Measurements from ENCODE around the gene SORL1-AS1.

SORL1-AS1 gene

DNA sequence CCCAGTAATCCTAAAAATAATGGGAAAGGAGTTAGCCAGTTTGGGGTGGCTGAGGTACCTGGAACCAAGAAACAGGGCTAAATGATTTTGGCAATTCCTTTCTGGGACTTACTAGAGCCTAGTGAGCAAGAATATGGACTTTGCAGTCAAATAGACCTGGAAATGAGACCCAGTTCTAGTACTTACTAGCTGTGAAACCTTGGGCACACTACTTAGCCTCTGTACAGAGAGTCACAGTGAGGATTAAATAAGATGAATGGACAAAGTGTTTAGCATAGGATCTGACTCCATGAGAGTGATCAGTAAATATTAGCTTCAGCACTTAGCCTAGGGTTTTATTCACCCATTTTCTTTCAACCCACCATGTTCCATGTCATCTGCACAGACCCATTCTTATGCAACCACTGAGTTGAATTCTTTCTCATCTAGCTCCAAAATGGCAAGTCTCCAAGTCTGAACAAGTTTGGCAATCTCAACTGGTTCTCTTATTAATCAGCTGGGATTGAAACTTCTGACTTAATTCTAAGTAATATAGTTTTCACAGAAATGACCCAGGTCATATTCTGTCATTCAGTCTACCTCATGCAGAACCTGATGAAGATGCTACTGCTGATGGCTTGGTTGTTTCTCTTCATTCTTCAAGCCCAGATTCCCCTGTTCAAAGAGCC lies 15.6 kb downstream of the SORL1-AS1 start:
- DNase-seq, result no peak
- intact Hi-C loops (cut with micrococcal nuclease), result loop anchor here (1.0 kb wide), 2 partner anchors 12 to 27 kb away; no protein-coding TSS in a partner anchor
- Mint-ChIP-seq H3K36me3 (ENCODE audit: low read depth) (no peaks in the 10 kb centered on the region), H3K4me3 (no peak overlapping the region), H3K9me3 (no peaks in the 10 kb centered on the region), H3K27ac (peak overlapping the region; percentile 14), H3K27me3 (ENCODE audit: low read depth) (no peaks in the 10 kb centered on the region), H3K4me1 (ENCODE audit: low read depth) (peaks cover 57% of the 10 kb centered on the region)
- CTCF ChIA-PET, result no interaction called here

DNA sequence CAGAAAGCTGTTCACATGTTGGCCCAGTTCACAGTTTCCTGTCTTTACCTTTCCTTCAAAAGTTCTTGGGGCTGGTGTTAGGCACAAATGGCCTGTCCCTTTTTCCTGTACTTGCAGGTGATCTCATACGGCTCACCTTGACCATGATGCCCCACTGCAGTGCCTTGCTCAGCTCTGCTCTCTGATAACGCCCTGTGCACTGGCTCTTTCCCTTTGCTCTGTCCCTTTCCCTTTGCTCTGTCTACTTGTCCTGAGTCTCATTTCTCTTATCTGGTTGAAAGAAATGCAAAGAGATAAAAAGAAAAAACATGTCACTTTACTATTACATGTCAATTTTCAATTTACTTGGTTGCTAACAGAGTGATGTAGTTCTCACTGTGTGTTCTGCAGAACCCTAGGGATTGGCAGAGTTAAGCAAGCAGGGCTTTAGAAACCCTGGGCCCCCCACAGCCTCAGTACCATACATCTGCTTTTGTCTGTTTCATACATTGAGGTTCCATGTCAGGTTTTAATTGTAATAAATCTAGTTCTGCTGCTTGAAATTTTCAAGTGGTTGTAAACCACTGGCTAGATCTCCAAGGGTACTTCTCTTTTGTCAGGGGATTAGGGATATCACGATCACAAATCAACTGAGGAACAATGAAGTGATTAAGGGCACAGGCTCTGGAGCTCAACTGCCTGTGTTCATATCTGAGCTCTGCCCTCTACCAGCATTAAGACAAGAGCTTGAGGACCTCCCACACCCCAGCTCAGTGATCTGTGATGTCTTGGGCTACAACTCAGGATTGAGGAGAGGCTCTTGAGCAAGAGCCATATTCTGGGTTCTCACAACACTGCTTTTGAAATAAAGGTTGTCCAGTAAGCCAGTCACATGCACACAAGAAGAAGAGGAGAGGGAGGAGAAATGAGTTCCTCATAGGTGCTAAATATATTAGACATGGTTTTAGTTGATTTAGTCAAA lies 16.9 kb downstream of the SORL1-AS1 start:
- DNase-seq, result no peak
- Mint-ChIP-seq H3K36me3 (ENCODE audit: low read depth) (no peaks in the 10 kb centered on the region), H3K4me1 (ENCODE audit: low read depth) (peaks cover 66% of the 10 kb centered on the region), H3K4me3 (no peak overlapping the region), H3K9me3 (no peaks in the 10 kb centered on the region), H3K27ac (no peak overlapping the region), H3K27me3 (ENCODE audit: low read depth) (no peaks in the 10 kb centered on the region)
- CTCF ChIA-PET, result no interaction called here
- intact Hi-C loops (cut with micrococcal nuclease), result no loop called here

DNA sequence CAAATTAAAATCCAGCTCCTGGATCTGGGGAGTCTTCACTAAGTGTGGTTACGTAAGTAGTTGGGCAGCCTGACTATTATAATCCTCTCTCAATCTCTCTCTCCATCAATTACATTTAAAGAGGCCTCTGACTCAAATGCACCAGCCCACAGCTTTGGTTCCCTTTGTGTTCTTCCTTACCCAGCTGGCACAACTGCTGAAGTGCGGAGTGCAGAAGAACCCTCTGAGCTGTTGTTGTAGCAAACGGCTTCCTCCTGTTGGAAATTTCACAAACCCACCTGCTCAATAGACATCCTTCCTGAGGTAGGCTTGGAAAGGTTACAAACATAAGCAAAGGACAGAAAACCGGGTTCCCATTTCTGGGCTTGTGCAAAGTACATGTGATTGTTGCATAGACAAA lies 17.6 kb downstream of the SORL1-AS1 start:
- intact Hi-C loops (cut with micrococcal nuclease), result no loop called here
- no peaks in the 10 kb centered on the region for H3K27me3 Mint-ChIP-seq (ENCODE audit: low read depth)
- H3K36me3 Mint-ChIP-seq (ENCODE audit: low read depth), result no peaks in the 10 kb centered on the region
- no peak overlapping the region for H3K4me3 Mint-ChIP-seq
- CTCF ChIA-PET, result interaction anchor here (1.5 kb wide), 1 partner anchor 11 kb away, joined by 4 read pairs; no protein-coding TSS in a partner anchor
- no peak for DNase-seq
- H3K27ac Mint-ChIP-seq, result no peak overlapping the region
- H3K4me1 Mint-ChIP-seq (ENCODE audit: low read depth), result peaks cover 60% of the 10 kb centered on the region
- H3K9me3 Mint-ChIP-seq, result no peaks in the 10 kb centered on the region

DNA sequence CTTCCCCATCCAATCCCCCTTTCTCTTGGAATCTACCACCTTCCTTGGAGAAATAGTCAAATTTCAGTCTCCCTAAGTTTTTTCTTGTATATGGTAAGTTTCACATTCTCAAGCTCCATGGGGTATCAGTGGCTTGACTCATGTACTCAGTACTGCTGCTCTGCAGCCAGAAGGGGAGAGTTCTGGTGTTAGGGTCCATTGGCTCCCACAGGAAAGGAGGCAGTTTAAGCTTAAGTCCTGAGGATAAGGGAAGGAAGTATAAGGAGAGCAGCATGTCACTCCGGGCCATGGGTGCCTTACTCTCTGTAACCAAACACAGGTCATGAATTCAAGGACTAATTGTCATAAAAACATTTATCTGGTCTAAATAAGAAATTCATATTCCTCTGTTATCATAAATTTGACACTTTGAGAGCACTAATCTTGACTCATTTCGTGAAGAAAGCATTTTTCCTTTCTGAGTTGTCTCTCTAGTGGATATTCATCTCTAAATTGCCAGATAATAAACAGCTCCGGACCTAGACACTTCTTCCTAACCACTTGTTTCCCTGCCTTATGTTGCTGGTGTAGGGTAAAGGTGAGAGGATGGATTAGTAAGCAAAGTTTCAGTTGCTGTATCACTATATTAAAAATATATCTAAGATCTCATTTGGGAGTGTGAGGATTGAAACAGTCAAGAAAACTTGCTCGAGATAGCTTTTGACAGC lies 20.8 kb downstream of the SORL1-AS1 start:
- Mint-ChIP-seq H3K27me3 (ENCODE audit: low read depth) (no peaks in the 10 kb centered on the region), H3K36me3 (ENCODE audit: low read depth) (no peaks in the 10 kb centered on the region), H3K9me3 (no peaks in the 10 kb centered on the region), H3K4me3 (no peak overlapping the region), H3K27ac (no peak overlapping the region), H3K4me1 (ENCODE audit: low read depth) (peaks cover 45% of the 10 kb centered on the region)
- intact Hi-C loops (cut with micrococcal nuclease), result loop anchor here (1.0 to 5.0 kb wide), 5 partner anchors 16 to 220 kb away; no protein-coding TSS in a partner anchor
- no peak for DNase-seq
- CTCF ChIA-PET, result interaction anchor here (0.6 to 1.9 kb wide), 9 partner anchors 10 to 159 kb away, joined by 3 to 9 read pairs (median 4); no protein-coding TSS in a partner anchor

DNA sequence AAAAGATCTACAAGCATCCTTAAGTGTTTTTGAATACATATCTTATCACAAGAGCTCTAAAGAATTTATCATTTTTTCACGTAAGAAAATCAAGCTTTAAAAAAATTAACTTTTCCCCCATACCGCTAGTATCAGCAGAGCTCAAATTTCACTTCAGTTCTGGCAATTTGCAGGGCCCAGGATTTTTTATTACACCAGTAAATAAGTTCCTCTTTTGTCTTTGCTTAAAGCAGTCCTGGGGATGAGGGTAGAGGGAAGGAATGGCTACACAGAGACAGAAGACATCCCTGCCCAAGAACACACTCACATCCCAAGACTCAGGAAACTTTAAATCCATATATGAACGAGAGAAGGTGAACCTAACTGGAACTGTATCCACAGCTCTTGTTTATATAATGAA lies 23.2 kb downstream of the SORL1-AS1 start:
- H3K36me3 Mint-ChIP-seq (ENCODE audit: low read depth), result no peaks in the 10 kb centered on the region
- no peak overlapping the region for H3K4me3 Mint-ChIP-seq
- DNase-seq, result no peak
- CTCF ChIA-PET, result no interaction called here
- H3K27ac Mint-ChIP-seq, result no peak overlapping the region
- H3K27me3 Mint-ChIP-seq (ENCODE audit: low read depth), result no peaks in the 10 kb centered on the region
- H3K9me3 Mint-ChIP-seq, result peaks cover 4% of the 10 kb centered on the region
- intact Hi-C loops (cut with micrococcal nuclease), result loop anchor here (10.0 kb wide), 1 partner anchor 445 kb away; no protein-coding TSS in a partner anchor
- peaks cover 25% of the 10 kb centered on the region for H3K4me1 Mint-ChIP-seq (ENCODE audit: low read depth)

DNA sequence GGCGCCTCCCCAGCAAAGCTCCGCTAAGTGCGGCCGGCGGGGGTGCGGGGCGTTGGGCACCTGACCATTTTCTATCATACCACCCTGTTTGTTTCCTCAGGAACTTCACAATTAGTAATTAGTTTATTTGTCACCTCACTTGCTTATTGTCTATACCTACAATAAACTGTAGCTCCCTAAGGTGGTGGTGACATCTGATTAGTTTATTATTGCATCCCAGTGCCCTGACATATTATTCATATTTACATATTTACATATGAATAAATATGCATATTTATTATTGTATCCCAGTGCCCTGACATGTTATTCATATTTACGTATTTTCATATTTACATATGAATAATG lies 25.4 kb downstream of the SORL1-AS1 start:
- H3K27ac Mint-ChIP-seq, result no peak overlapping the region
- H3K27me3 Mint-ChIP-seq (ENCODE audit: low read depth), result no peaks in the 10 kb centered on the region
- H3K9me3 Mint-ChIP-seq, result peaks cover 6% of the 10 kb centered on the region
- peak overlapping the region; percentile 63 for H3K4me3 Mint-ChIP-seq
- no peak for DNase-seq
- CTCF ChIA-PET, result interaction anchor here (0.8 to 1.3 kb wide), 5 partner anchors 12 to 136 kb away, joined by 3 read pairs; no protein-coding TSS in a partner anchor
- no peaks in the 10 kb centered on the region for H3K36me3 Mint-ChIP-seq (ENCODE audit: low read depth)
- intact Hi-C loops (cut with micrococcal nuclease), result loop anchor here (1.0 to 10.0 kb wide), 2 partner anchors 37 to 443 kb away; no protein-coding TSS in a partner anchor
- peaks cover 38% of the 10 kb centered on the region for H3K4me1 Mint-ChIP-seq (ENCODE audit: low read depth)

DNA sequence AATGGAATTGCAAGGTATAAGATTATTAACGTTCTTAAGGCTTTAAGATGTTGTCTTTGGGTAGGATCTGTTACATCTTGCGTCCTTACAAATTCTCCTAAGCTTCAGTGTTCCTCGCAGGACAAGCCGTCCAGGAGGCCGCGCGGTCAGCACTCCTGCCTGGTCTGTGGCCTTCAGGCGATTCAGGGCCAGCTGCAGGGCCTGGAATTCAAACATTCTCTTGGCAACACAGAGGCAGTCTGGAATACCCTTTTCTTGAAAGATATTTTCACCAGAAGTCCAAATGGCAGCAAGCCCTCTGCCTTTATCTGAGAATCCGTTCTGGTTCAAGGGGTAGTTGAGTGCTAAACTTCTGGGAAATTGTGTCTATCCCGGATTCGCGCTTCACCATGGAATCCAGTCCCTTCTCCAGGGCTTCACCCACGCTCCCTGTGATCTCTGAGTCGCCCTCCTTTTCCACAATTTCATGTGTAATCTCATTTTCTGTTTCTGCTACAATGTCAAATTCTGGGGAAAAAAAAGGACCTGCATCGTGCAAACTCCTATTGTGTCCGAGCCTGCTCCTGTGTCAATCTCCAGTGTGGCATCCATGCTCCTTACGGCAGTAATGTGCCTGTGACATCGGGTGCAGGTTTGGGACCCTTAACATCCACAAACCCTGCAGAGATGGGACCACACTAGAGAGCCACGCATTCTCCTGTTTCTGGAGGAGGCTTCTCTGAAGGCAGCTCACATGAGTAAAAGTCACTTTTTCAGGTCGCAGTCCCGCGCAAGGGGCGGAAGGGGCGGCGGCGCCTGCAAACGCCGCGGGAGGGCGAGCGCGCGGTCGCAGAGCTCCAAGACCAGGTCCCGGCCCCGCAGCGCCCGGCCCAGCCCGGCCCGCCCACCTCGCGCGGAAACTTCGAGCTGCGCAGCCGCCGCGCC lies 26.0 kb downstream of the SORL1-AS1 start:
- CTCF ChIA-PET, result interaction anchor here (0.9 to 1.3 kb wide), 5 partner anchors 11 to 135 kb away, joined by 3 to 6 read pairs (median 3); no protein-coding TSS in a partner anchor
- Mint-ChIP-seq H3K36me3 (ENCODE audit: low read depth) (no peaks in the 10 kb centered on the region), H3K4me1 (ENCODE audit: low read depth) (peaks cover 37% of the 10 kb centered on the region), H3K4me3 (peak overlapping the region; percentile 63), H3K9me3 (peaks cover 6% of the 10 kb centered on the region), H3K27ac (no peak overlapping the region), H3K27me3 (ENCODE audit: low read depth) (no peaks in the 10 kb centered on the region)
- intact Hi-C loops (cut with micrococcal nuclease), result loop anchor here (1.0 to 10.0 kb wide), 2 partner anchors 38 to 442 kb away; no protein-coding TSS in a partner anchor
- DNase-seq, result peak; percentile 69

DNA sequence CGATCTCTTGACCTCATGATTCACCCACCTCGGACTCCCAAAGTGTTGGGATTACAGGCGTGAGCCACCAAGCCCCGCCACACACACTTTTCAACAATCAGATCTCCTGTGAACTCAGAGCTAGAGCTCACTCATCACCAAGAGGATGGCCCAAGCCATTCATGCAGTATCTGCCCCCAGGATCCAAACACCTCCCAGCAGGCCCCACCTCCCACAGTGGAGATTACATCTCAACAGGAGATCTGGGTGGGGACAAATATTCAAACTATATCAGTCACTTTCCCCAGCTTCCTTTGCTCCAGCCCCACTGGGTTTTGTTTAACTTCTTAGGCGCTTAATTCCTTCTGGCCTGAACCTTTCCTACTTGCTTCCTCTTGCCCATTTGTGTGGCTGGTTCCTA lies 26.9 kb downstream of the SORL1-AS1 start:
- DNase-seq, result no peak
- peaks cover 40% of the 10 kb centered on the region for H3K4me1 Mint-ChIP-seq (ENCODE audit: low read depth)
- intact Hi-C loops (cut with micrococcal nuclease), result loop anchor here (10.0 kb wide), 1 partner anchor 441 kb away; no protein-coding TSS in a partner anchor

DNA sequence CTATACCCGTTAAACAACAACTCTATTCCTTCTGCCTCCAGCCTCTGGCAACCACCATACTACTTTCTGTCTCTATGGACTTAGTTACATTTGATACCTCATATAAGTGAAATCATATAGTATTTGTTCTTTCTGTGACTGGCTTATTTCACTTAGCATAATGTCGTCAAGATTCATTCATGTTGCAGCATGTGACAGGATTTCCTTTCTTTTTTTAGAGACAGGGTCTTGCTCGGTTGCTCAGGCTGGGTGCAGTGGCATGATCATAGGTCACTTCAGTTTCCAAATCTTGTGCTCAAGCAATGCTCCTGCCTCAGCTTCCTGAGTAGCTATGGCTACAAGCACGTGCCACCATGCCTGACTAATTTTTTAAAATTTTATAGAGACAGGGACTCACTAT lies 30.1 kb downstream of the SORL1-AS1 start:
- CTCF ChIA-PET, result interaction anchor here (0.6 kb wide), 1 partner anchor 12 kb away, joined by 3 read pairs; no protein-coding TSS in a partner anchor
- intact Hi-C loops (cut with micrococcal nuclease), result loop anchor here (10.0 kb wide), 1 partner anchor 438 kb away; no protein-coding TSS in a partner anchor
- Mint-ChIP-seq H3K4me3 (peak overlapping the region; percentile 27), H3K36me3 (ENCODE audit: low read depth) (no peaks in the 10 kb centered on the region), H3K9me3 (peaks cover 6% of the 10 kb centered on the region), H3K27ac (peak overlapping the region; percentile 30), H3K4me1 (ENCODE audit: low read depth) (peaks cover 64% of the 10 kb centered on the region), H3K27me3 (ENCODE audit: low read depth) (no peaks in the 10 kb centered on the region)
- DNase-seq, result peak; percentile 31

More for the DNA sequence above, 26.9 kb downstream of the SORL1-AS1 start:
- Mint-ChIP-seq H3K36me3 (ENCODE audit: low read depth) (no peaks in the 10 kb centered on the region), H3K9me3 (peaks cover 6% of the 10 kb centered on the region), H3K27ac (no peak overlapping the region), H3K27me3 (ENCODE audit: low read depth) (no peaks in the 10 kb centered on the region), H3K4me3 (no peak overlapping the region)
- CTCF ChIA-PET, result interaction anchor here (1.1 kb wide), 1 partner anchor 24 kb away, joined by 6 read pairs; no protein-coding TSS in a partner anchor

DNA sequence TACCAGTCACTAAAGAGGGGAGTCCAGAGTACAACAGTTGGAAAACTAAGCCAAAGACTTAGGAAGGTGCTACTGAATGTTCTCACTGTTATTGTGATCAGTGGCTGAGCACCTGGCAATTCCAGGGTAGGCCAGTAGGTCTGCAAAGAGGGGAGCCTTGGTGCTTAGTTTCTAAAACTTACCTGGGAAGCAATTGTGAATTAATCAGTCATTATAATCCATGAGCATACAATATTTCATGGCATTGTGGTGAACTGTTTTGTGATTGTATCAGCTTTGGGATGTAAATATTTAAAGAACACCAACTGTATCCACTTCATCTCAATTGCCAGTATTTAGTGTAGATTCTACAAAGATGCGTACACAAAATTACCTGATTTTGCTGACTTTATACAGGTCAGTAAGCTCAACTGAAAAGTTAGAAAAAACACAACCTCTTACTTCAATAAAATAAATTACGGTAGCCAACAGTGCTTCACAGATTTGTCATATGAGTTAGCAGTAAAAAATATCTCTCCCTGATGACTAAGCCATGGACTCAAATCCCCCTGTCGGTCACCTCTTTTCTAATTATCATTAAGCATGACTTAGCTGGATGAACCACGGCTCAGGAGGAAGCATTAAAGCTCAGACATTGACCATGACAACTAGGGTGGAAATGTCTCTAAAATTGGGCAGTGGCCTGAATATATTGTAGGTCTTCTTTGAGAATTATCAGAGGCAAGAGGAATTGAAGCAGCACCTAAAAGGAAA lies 31.4 kb downstream of the SORL1-AS1 start:
- Mint-ChIP-seq H3K27me3 (ENCODE audit: low read depth) (no peaks in the 10 kb centered on the region), H3K9me3 (peaks cover 6% of the 10 kb centered on the region), H3K4me3 (no peak overlapping the region), H3K27ac (no peak overlapping the region), H3K4me1 (ENCODE audit: low read depth) (peaks cover 71% of the 10 kb centered on the region), H3K36me3 (ENCODE audit: low read depth) (no peaks in the 10 kb centered on the region)
- intact Hi-C loops (cut with micrococcal nuclease), result loop anchor here (10.0 kb wide), 1 partner anchor 437 kb away; no protein-coding TSS in a partner anchor
- no peak for DNase-seq
- CTCF ChIA-PET, result interaction anchor here (0.8 to 0.9 kb wide), 3 partner anchors 10 to 63 kb away, joined by 3 read pairs; no protein-coding TSS in a partner anchor
